NCI-H748 (cell line): ENCODE results near the gene RAPGEF1.

Source experiments
- DNase-seq: peaks from one replicate; lab custom pipeline; 2025; ENCODE audit not compliant: unreplicated experiment; lab: John Stamatoyannopoulos, UW

Gene RAPGEF1

DNA sequence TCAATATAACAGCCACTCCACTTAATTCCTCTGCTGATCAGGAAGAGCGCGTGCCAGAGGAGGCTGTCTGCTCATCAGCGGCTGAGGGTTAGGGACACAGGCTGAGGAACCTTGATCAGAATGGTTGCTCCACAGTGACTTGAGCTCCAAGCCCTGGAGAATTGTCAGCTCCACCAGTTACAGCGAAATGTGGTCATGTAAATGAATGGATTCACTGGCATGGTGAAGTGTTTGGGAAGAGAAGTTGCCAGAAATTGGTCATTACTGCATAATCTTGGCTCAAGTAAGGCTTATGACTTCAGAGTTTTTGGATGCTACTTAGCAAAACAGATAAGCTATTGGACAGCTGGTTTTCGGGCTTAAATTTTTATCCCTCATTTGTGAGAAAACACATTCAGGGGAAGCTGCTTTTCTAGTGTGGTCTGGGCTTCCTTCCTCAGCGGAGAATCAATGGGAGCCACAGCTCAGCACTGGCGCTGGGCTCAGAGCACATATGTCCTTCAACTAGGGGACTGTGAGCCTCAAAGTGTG lies 129.6 kb downstream of the RAPGEF1 start:
- DNase-seq, result no peak

DNA sequence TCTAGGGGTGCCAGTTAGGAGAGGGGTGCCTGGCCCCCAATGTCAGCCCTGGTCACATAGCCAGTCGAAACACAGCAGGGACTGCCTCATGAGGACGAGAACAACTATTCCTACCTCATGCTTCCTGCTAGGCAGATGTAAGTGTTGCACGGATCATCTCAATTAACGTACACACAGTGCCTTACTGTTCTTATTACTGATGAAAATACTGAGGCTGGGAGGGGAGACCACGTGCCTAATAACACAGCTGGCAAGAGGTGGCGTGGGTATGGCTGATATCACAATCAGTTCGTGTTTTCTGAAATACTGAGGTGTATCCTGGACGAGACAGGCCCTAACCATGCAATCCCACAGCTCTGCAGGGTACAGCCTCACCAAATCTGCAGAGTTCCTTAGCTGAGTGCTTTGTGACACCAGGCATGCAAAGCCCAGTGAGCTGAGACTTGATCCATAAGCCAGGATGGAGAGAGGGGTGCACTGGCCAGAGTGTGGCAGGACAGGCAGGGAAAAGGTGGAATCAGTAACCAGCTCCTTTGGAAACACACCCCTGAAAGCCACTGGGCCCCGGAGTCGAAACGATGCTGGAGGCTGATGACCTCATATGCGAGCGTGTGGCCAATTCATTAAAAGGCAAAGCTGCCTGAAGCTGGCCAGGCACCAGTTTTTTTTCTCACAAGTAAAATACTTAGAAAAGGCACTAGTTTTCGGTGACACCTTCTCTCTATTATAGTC lies 130.6 kb downstream of the RAPGEF1 start:
- no peak for DNase-seq

DNA sequence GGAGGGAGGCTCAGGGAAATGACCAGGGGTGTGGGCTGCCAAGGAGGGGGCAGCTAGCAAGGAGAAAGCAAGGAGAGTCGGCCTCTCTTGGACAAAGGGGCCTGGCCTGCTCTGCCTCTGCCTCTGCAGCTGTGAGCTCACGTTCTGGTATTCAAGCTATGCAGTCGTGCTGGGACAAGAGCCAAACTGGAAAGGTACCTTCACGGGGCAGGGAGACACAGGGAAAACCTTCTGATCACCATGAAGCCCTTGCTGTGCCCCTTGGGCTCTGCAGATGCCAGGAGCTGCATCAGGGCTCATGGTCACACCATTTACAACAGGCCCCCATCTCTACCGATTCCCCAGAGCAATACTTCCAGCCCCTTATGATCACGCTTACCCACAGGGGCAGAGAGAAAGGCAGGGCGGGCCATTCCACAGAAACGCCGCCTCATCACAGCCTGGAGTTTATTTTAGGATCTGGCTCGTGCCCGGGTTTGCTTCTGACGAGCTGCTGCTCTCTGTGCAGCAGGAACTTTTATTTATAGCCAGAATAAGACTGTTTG lies 131.3 kb downstream of the RAPGEF1 start:
- no peak for DNase-seq

DNA sequence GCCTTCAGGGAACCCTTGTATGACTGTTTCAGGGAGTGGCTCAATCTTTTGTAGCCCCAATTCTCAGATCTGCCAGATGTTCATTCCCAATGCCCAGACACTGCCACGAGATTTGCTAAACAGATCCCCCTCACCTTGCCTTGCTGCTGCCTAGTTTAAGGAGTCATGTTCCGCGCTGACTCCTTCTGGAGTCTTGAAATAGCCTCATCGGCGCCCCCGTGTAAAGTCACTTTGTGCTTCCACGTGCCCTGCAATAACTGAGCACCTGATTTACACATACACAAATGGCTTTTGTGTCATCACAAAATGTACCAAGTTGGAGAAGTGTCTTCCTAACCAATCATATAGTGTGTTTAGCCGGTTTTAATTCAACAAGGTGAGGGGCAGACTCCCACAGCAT lies 132.3 kb downstream of the RAPGEF1 start:
- no peak for DNase-seq

- DNase-seq, result no peak
Measured at GRCh38 chr9:131606896-131607567, 132.8 kb downstream of the RAPGEF1 start.

DNA sequence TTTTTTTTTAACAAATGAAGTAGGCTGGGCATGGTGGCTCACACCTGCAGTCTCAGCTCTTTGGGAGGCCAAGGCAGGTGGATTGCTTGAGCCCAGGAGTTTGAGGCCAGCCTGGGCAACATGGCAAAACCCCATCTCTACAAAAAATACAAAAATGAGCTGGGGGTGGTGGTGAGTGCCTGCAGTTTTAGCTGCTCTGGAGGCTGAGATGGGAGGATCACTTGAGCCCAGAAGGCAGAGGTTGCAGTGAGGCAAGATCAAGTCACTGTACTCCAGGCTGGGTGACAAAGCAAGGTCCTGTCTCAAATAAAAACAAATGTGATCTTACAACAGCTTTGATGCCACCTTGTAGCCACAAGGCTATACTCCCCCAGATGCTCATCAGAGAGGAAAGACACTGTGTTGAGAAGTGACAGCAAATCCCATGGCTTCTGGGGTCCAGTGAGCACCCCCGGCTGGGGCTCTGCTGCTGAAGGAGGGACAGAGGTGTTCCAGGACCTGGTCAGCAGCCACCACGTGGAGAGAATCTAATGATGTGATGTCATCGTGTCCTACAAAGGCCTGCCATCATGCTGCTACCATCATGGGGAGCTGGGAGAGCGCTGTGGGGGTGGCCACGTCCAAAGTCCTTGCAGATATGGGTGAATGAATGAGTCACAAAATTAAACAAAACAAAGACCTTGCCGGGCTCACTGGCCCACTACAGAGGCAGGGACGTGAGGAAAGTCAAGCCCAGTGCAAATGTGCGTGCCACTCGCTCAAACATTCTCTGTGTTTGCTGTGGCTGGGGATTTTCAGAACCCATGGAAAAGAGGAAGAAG lies 133.9 kb downstream of the RAPGEF1 start:
- no peak for DNase-seq

DNA sequence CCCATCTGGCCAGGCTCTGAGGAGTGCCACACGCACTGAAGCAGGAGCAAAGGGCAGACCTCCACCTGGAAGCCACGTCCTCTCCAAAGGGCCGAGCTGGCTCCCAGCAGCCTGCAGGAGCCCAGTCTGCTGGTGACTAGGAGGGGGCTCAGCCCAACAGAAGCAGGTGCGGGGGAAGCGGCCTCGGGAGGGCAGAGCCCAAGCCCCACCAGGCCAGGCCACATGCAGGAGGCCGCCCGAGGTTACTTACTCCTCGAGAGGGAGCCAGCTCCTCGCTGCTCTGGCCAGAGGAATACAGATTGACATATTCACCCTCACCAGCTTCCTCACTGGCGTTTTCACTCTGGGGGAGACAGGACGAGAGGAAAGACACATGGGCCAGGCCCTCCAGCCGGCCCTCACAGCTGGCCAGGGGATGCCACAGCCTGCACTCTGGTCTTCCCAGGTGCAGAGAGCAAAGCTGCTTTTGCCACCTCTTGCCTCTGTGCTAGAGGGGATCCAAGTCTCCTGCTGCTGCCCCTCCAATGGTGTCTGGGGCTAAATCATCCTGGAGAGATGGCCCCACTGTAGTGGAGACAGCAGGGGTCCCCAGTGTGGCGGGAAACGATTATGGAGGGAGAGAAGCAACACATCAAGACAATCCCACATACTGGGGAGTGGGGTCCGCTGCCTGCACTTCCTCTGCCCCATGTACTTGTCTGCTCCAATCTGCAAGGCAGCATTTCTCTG lies 136.0 kb downstream of the RAPGEF1 start:
- DNase-seq, result no peak

DNA sequence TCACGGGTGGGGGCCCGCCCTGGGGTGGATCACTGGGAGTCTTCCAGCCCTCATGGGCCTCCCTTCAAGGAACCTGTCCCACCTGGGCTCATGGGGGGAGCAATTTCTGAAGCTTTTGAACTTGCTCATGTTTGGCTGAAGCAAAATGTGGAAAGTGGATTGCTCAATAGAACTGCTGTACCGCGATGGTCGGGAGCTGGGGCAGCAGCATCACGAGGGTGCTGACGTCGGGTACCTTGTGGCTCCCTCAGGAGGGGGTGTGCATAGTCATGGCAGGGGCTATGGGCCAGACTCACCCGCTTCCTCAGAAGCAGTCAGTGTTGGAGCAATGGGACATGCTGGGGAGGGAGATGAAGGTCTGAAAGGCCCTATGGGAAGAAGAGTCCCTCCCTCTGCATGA lies 136.7 kb downstream of the RAPGEF1 start:
- DNase-seq, result no peak

- DNase-seq, result no peak
Measured at GRCh38 chr9:131601683-131602181, 138.1 kb downstream of the RAPGEF1 start.

GRCh38 chr9:131598121-131598520 lies 141.8 kb downstream of the RAPGEF1 start:
- DNase-seq, result no peak

- no peak for DNase-seq
Measured at GRCh38 chr9:131597246-131597645, 142.6 kb downstream of the RAPGEF1 start.

DNA sequence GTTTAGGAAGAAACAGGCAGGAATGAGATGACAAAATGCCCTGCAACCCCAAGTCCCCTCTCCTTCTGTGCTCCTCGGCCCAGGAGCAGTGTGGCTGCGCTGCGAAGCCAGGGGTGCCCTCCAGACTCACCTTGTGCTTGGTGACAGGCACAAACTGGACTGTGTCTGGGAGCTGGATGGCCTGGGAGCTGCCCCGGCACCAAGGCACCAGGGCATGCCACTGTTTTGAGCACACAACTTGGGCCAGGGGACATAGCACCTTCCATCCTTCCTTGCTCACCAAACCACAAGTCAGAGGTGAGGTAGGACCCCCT lies 143.5 kb downstream of the RAPGEF1 start:
- no peak for DNase-seq

DNA sequence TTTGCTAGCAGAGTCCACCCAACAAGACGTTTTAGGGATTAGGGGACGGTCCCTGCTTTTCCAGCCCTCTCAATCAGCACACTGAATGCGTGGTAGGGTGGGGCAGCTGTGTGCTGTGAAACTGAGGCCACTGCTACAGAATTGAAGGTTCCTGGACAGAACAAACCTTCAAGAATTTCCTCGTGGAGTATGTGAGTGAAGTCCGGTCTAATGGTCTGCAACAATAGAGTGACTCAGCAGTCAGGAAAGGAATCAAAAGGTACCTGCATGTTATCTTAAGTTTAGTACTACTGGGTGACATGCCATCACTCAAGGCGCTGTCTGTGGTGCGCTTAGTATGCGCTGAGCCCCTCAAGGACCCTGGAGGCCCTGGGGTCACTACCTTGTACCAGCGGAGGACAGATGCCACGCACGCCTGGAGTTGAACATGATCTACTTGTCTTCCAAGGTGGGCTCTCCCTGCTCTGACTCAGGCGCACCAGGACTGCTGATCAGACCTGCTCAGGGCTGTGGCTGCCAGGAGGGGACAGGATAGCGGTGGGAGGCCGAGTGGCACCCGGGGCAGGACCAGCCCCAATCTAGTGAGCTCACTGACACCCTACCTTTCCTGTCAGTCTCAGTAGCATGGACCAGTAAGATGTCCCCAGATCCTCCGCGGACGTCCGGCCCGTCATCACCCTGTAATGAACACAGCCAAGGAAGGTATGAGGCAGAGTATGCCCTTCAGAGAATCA lies 144.0 kb downstream of the RAPGEF1 start:
- no peak for DNase-seq

GRCh38 chr9:131594906-131595665 lies 144.8 kb downstream of the RAPGEF1 start:
- no peak for DNase-seq

DNA sequence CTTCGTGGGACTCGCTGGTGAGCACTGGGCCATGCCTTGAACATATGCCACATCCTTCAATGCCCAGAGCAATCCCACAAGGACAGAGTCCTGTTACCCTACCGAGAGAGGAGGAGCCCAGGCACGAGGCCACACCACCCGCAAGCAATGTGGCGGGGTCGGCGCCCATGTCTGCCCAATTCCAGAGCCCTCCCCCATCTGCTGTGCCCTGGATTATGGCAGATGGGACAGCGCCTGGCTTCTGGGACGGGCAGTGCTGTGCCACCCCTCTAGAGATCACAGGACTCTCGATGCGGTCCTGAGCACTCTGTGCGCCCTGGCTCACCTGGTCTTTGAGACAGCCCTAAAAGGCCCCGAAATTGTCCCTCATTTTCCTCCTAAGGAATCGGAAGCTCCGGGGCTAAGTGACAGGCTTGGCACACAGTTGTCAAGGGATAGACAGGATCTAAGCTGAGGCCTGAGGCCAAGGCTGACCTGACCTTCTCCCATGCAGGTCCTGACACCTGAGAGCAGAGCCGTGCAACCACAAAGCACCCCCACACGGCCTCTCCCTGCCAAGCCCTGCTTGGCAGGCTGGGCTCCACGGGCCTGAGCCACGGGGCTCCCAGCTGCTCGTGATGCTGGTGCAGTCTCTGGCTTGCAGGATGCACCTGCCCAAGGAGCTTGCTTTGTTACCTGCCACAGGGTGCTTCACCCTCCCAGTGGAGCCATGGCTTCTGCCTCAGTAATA lies 145.8 kb downstream of the RAPGEF1 start:
- DNase-seq, result no peak

- DNase-seq, result no peak
Measured at GRCh38 chr9:131593091-131593820, 146.6 kb downstream of the RAPGEF1 start.

- no peak for DNase-seq
Measured at GRCh38 chr9:131591845-131592208, 148.0 kb downstream of the RAPGEF1 start.
